Ecto neural progenitor cell (in vitro differentiated cells): ENCODE data around the gene LRRC28.

ENCODE experiments used
- DNase-seq: peaks from one replicate; pipeline ENCODE4 v3.0.0-alpha.2; 2018; ENCODE audit warnings: low spot score

Gene LRRC28

GRCh38 chr15:99435113-99435695, 183.9 kb downstream of the LRRC28 start:
- DNase-seq, result no peak

GRCh38 chr15:99435877-99436541, 184.7 kb downstream of the LRRC28 start:
- DNase-seq, result no peak

- DNase-seq, result no peak
Observed at GRCh38 chr15:99436542-99437314, 185.4 kb downstream of the LRRC28 start.

GRCh38 chr15:99437315-99438223, 186.3 kb downstream of the LRRC28 start:
- no peak for DNase-seq

- DNase-seq, result peak; percentile 36
Observed at GRCh38 chr15:99438224-99438585, 186.9 kb downstream of the LRRC28 start.

- peak; percentile 43 for DNase-seq
Observed at GRCh38 chr15:99438691-99439523, 187.6 kb downstream of the LRRC28 start.

- peak; percentile 34 for DNase-seq
Observed at GRCh38 chr15:99439524-99439835, 188.2 kb downstream of the LRRC28 start.

GRCh38 chr15:99440029-99440428, 188.7 kb downstream of the LRRC28 start:
- no peak for DNase-seq
